Superior temporal gyrus (tissue), 1 donor: ENCODE results near the gene KRTAP5-8.
"Not testable (repeated sequence)": the region's sequence is repeated elsewhere in the genome, so short reads cannot be mapped to it uniquely, and the experiment has no call there.

ENCODE experiments used
- DNase-seq: peaks from one replicate; pipeline ENCODE4 v3.0.0-alpha.2; 2016; ENCODE audit errors: extremely low spot score

KRTAP5-8 gene

GRCh38 chr11:71574418-71574817, 36.6 kb downstream of the KRTAP5-8 start:
- DNase-seq, result no peak

GRCh38 chr11:71575723-71576424, 38.0 kb downstream of the KRTAP5-8 start:
- DNase-seq, result no peak

DNA sequence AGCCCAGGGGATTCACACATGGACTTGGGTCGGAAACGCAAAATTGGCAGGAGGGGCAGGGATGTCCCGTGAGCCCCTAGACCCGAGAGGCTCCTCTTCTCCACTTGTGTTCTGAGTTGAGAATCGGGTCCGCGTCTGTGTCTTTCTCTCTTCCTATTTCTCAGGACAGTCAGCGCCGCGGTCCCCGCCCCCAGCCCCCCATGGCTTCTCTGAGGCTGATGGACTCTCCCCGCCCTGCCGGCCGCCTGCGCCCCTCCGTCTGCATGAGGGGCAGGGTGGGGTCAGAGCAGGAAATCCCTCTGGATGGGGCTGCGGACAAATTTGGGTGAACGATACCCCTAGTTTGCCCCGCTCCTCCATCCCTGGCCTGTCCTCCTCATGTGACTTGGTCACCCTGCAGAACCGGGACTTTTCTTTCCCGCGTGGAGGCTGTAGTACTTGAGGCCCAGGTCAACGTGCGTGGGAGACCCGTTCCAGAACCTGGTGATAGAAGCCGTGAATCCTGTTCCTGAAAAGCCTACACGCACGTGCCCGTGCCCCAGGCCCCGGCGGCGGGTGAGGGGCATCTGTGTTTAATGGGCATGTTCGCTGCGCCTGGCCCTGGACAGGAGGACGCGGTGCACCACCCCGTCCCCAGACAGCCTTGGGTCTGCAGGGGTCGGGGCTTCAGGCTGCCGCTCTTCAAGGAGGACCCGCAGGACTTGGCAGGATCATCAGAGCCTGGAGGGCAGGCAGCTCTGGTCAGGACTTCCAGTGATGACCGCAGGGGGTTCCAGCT, 39.1 kb downstream of the KRTAP5-8 start:
- not testable (repeated sequence) for DNase-seq

- DNase-seq, result no peak
Observed at GRCh38 chr11:71577469-71578004, 39.7 kb downstream of the KRTAP5-8 start.

DNA sequence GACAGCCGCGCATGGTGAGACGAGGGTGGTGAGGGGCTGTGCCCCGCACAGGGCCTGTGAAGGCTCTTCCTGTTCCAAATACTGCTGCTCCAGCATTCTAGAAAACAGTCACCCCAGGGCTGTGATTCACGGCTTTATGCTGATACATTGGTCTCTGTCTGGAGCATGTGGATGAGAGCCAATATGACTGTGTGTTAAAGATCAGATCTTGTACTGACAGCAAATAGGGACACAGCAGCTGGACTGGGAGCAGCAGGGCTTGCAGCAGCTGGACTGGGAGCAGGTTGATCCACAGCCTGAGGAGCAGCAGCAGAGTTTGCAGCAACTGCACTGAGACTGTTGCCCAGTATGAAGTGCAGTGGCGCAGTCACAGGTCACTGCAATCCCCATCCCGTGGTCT, 41.7 kb downstream of the KRTAP5-8 start:
- not testable (repeated sequence) for DNase-seq

- DNase-seq, result peak; percentile 86
Observed at GRCh38 chr11:71580057-71581003, 42.5 kb downstream of the KRTAP5-8 start.

- DNase-seq, result no peak
Observed at GRCh38 chr11:71581826-71582225, 44.0 kb downstream of the KRTAP5-8 start.

- no peak for DNase-seq
Observed at GRCh38 chr11:71582309-71582895, 44.6 kb downstream of the KRTAP5-8 start, which contains the start of gene KRTAP5-11. Gene KRTAP5-11 (minus strand): TSS chr11:71582875. CDS start chr11:71582837, 38 bp downstream.

- not testable (repeated sequence) for DNase-seq
Observed at GRCh38 chr11:71582969-71583368, 45.1 kb downstream of the KRTAP5-8 start.

DNA sequence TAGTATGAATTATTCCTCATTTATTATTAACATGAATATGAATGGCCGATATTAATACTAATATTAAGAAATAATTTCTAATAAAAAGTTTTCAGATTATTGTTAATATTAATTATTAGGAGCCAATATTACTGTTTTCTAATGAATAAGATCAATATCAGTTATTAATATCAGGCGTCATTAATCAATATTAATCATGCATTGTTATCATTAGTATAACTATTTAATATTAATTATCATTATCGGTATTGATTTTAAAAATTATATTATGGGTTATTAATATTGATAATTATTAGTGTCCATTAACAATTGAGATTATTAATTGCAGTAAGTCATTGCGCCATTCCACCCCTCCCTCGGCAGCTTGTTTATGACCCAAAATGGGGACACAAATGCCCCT, 47.8 kb downstream of the KRTAP5-8 start:
- DNase-seq, result not testable (repeated sequence)

DNA sequence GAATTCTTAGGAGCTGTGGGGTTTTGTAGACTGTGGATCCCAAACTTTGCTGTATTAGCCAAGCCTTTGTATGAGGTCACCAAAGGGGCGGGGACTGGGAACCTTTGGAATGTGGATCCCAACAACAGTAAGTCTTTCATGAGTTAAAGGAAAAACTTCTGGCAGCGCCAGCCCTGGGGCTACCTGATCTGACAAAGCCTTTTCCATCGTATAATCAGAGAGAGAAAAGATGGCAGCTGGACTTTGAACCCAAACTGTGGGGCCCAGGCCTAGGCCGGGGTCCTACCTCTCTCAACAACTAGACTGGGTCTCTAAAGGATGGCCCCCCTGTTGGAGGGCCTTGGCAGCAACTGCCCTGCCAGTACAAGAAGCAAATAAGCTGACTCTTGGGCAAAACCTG, 50.5 kb downstream of the KRTAP5-8 start:
- not testable (repeated sequence) for DNase-seq
